Measurements from ENCODE around the gene WLS.

DNA sequence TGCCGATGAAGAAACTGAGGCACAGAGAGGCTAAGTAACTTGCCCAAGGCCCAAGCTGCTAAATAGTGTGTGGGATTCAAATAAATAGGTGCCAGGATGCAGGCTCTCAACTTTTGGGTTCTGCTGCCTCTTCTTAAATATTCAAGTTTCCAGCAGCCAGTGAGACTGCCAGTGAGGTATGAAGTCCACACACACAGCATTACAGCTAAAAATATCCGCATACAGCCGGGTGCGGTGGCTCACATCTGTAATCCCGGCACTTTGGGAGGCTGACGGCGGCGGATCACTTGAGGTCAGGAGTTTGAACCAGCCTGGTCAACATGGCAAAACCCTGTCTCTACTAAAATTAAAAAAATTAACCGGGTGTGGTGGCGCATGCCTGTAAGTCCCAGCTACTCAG is 103.5 kb downstream of the WLS start:
- TF ChIP-seq, protein P1, sequence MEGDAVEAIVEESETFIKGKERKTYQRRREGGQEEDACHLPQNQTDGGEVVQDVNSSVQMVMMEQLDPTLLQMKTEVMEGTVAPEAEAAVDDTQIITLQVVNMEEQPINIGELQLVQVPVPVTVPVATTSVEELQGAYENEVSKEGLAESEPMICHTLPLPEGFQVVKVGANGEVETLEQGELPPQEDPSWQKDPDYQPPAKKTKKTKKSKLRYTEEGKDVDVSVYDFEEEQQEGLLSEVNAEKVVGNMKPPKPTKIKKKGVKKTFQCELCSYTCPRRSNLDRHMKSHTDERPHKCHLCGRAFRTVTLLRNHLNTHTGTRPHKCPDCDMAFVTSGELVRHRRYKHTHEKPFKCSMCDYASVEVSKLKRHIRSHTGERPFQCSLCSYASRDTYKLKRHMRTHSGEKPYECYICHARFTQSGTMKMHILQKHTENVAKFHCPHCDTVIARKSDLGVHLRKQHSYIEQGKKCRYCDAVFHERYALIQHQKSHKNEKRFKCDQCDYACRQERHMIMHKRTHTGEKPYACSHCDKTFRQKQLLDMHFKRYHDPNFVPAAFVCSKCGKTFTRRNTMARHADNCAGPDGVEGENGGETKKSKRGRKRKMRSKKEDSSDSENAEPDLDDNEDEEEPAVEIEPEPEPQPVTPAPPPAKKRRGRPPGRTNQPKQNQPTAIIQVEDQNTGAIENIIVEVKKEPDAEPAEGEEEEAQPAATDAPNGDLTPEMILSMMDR (conservative IDR thresholded peaks at IDR 0.05) = no peak
- TF ChIP-seq EZH2 (IDR thresholded peaks at IDR 0.05; ENCODE audit: low read depth) = no peak
